Transverse colon (tissue), 4 donors: ENCODE data around the gene PROSER2. TPM values are rescaled to one million over a fixed set of nuclear protein-coding genes. Genes with fewer than 3 reads are reported as not detected.

ENCODE experiments used
- DNase-seq: peaks from one replicate; pipeline ENCODE4 v3.0.0-alpha.2; 2019
- H3K27ac ChIP-seq, 4 donors: fragments of 200-600 bp; sonication (generic); 2 replicates each; pipeline ENCODE4 v1.5.1; 2016 to 2018; ENCODE audit warnings: inconsistent platforms in 4 of 4
- H3K27me3 ChIP-seq: fragments of 200-600 bp; sonication (generic); 2 replicates; pipeline ENCODE4 v1.5.1; 2017; ENCODE audit warnings: inconsistent platforms
- H3K36me3 ChIP-seq, 4 donors: fragments of 200-600 bp; sonication (generic); 2 replicates each; pipeline ENCODE4 v1.5.1; 2017 to 2019; ENCODE audit warnings: inconsistent platforms in 4 of 4
- H3K4me1 ChIP-seq, 4 donors: fragments of 200-600 bp; sonication (generic); 2 replicates each; pipeline ENCODE4 v1.5.1; 2017 to 2020; ENCODE audit warnings: inconsistent platforms in 4 of 4
- H3K4me3 ChIP-seq, 4 donors: fragments of 200-600 bp; sonication (generic); 1 replicate in 1 of 4; 2 replicates in 3 of 4; pipeline versions ENCODE4 v1.5.1 to v1.6.1; 2017 to 2019; ENCODE audit warnings: inconsistent platforms in 4 of 4
- H3K9me3 ChIP-seq, 2 donors: fragments of 200-600 bp; sonication (generic); 2 replicates each; pipeline ENCODE4 v1.5.1; 2017 to 2019; ENCODE audit warnings: inconsistent platforms in 2 of 2
- CTCF ChIP-seq, 5 experiments: fragments of 200-600 bp in 3 of 5; fragments of 450-650 bp in 2 of 5; sonication (generic) in 3 of 5; IDR thresholded peaks; 1 replicate in 2 of 5; 2 replicates in 3 of 5; pipeline ENCODE4 v1.5.1; 2016 to 2017; ENCODE audit warnings: antibody characterized with exemption in 5 of 5, inconsistent platforms in 3 of 5, mild to moderate bottlenecking in 2 of 5, moderate library complexity in 1 of 5
- EP300 ChIP-seq: sonication (generic); formaldehyde crosslinking; IDR thresholded peaks from one replicate; pipeline ENCODE4 v1.6.1; 2017; ENCODE audit warnings: antibody characterized with exemption, low read depth
- POLR2A ChIP-seq: fragments of 450-650 bp; IDR thresholded peaks from one replicate; pipeline ENCODE4 v1.6.1; 2016; ENCODE audit warnings: antibody characterized with exemption, mild to moderate bottlenecking, moderate library complexity
- POLR2AphosphoS5 ChIP-seq, 3 donors: sonication (generic); formaldehyde crosslinking; IDR thresholded peaks; one replicate each; pipeline ENCODE4 v1.6.1; 2016; ENCODE audit warnings: antibody characterized with exemption in 3 of 3
- WGBS, 2 donors: methylation state at CpG; one replicate each; pipeline ENCODE4 v1.1.5; 2018; ENCODE audit warnings: low coverage in 1 of 2; 5-methylcytosine and 5-hydroxymethylcytosine counted together
- in situ Hi-C, 4 donors: fragments of 200-750 bp; cut with MboI; loops; one replicate each; pipeline versions ENCODE4 v1.15.0 to v1.15.1; 2017; ENCODE audit warnings: low sequenced_read_pairs in 3 of 4, low pct_ligation_motif_present in 1 of 4, low pct_unique_long_range_greater_than_20kb in 1 of 4
- intact Hi-C: fragments of 100-400 bp; cut with DNase I; formaldehyde crosslinking; loops from one replicate; pipeline ENCODE4 v1.15.1; 2023; ENCODE audit warnings: low total_unique reads
- total RNA-seq, 4 donors: library from RNA; depleted of rRNA; stranded (reverse); fragments of >200 nt; gene quantifications; one replicate each; pipeline ENCODE4 v1.1.0, GENCODE V29; 2016

Gene PROSER2
- total RNA-seq, 4 donors from 2014 or later: 4.2 to 29.2 (median 6.9) TPM

DNA sequence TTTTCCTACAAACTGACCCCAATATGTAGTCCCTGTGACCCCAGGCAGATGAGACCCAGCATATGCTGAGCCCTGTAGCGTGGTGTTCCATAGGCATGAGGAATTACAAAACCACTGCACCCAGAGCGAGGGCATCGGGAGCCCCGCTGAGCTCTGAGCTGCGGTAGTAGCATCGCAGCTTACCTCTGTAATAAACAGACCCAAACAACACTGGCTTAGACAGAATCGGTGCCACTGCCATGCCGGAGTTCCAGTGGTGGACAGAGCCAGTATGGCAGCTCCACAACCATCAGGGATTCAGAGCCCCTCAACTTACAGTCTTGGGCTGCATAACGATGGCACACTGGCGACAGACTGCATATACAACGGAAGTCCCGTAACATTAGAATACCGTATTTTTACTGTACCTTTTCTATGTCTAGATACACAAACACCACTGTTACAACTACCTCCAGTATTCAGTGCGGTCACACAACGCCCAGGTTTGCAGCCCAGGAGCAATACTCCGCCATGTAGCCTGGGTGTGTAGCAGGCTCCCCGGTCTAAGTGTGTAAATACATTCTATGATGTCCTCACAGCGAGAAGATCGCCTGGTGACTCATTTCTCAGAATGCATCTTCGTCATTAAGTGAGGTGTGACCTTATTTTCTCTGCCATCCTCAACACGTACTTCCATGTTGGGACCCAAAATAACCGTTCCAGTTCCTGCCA, 68.8 kb downstream of the PROSER2 start:
- Histone ChIP-seq H3K27me3 (no peaks in the 10 kb centered on the region), H3K27ac (no peak overlapping the region), H3K4me1 (no peaks in the 10 kb centered on the region), H3K4me3 (no peak overlapping the region), H3K9me3 (no peaks in the 10 kb centered on the region), H3K36me3 (no peaks in the 10 kb centered on the region)
- no peak for DNase-seq
- WGBS, 2 donors: 92 to 95% methylated on average over 13 to 20 of the region's 22 CpGs
- TF ChIP-seq POLR2AphosphoS5 (IDR thresholded peaks at IDR 0.05) (no peak), POLR2A (no peak), CTCF (IDR thresholded peaks at IDR 0.05) (no peak), EP300 (no peak)
- in situ Hi-C loops (no loop called here), intact Hi-C loops (no loop called here)

GRCh38 chr10:11893749-11894278, 70.7 kb downstream of the PROSER2 start:
- in situ Hi-C loops: no loop called here
- H3K27me3 ChIP-seq: no peaks in the 10 kb centered on the region

GRCh38 chr10:11894381-11895107, 71.4 kb downstream of the PROSER2 start:
- WGBS, 2 donors: 93% methylated on average over 47 of the region's 47 CpGs; no CpG with 5 or more reads in 1 of the 2 donors
- no peak for DNase-seq
- H3K4me1 ChIP-seq: no peaks in the 10 kb centered on the region
- H3K36me3 ChIP-seq: no peaks in the 10 kb centered on the region
- no peaks in the 10 kb centered on the region for H3K9me3 ChIP-seq
- intact Hi-C loops (no loop called here), in situ Hi-C loops (no loop called here)
- H3K4me3 ChIP-seq: no peak overlapping the region
- no peak overlapping the region for H3K27ac ChIP-seq
- H3K27me3 ChIP-seq: no peaks in the 10 kb centered on the region
- TF ChIP-seq POLR2AphosphoS5 (IDR thresholded peaks at IDR 0.05) (no peak), EP300 (no peak), POLR2A (no peak), CTCF (IDR thresholded peaks at IDR 0.05) (no peak)

More at GRCh38 chr10:11893749-11894278, 70.7 kb downstream of the PROSER2 start:
- intact Hi-C loops: no loop called here
- no peak for TF ChIP-seq POLR2A
- no peak for TF ChIP-seq EP300
- TF ChIP-seq CTCF (IDR thresholded peaks at IDR 0.05): no peak
- TF ChIP-seq POLR2AphosphoS5 (IDR thresholded peaks at IDR 0.05): no peak
- H3K27ac ChIP-seq: no peak overlapping the region
- no peak overlapping the region for H3K4me3 ChIP-seq
- 93% methylated on average over 21 of the region's 22 CpGs; no CpG with 5 or more reads in 1 of the 2 donors for WGBS, 2 donors
- no peaks in the 10 kb centered on the region for H3K9me3 ChIP-seq
- DNase-seq: no peak
- H3K4me1 ChIP-seq: no peaks in the 10 kb centered on the region
- no peaks in the 10 kb centered on the region for H3K36me3 ChIP-seq

- WGBS, 2 donors: 90 to 93% methylated on average over 2 to 11 of the region's 11 CpGs
- H3K4me3 ChIP-seq: no peak overlapping the region
- no peak overlapping the region for H3K27ac ChIP-seq
- DNase-seq: no peak
- TF ChIP-seq CTCF (IDR thresholded peaks at IDR 0.05) (no peak), POLR2AphosphoS5 (IDR thresholded peaks at IDR 0.05) (no peak)
- no peaks in the 10 kb centered on the region for H3K4me1 ChIP-seq
- intact Hi-C loops (no loop called here), in situ Hi-C loops (no loop called here)
- no peaks in the 10 kb centered on the region for H3K9me3 ChIP-seq
- no peaks in the 10 kb centered on the region for H3K27me3 ChIP-seq
- no peaks in the 10 kb centered on the region for H3K36me3 ChIP-seq
Measured at GRCh38 chr10:11895108-11895466, 71.9 kb downstream of the PROSER2 start.
